AG04450 (cell line): ENCODE measurements around the gene ARIH2. TPM values are rescaled to one million over a fixed set of nuclear protein-coding genes. Genes with fewer than 3 reads are reported as not detected.

ENCODE experiments used
- CTCF ChIA-PET: fragments of 300-600, 350-600 bp; formaldehyde crosslinking; extraction: SDS; loops from one replicate; lab custom pipeline; 2022; ENCODE audit warnings: antibody characterized with exemption, inconsistent platforms; lab: Charles Lee
- POLR2A ChIA-PET: fragments of 350-600 bp; formaldehyde crosslinking; extraction: SDS; loops from one replicate; lab custom pipeline; 2021; ENCODE audit warnings: antibody characterized with exemption, inconsistent platforms; lab: Yijun Ruan, JAX
- DNase-seq: peaks from one replicate; pipeline ENCODE4 v3.0.0-alpha.2; 2011; ENCODE audit warnings: low read depth, low spot score
- H3K27ac ChIP-seq: one replicate; pipeline ENCODE4 v1.5.1; 2012; ENCODE audit warnings: low read depth, low read length, control low read depth
- H3K27me3 ChIP-seq: one replicate; pipeline ENCODE4 v1.6.0; 2012; ENCODE audit warnings: low read length; ENCODE audit not compliant: control insufficient read depth, insufficient read depth
- H3K4me3 ChIP-seq: 2 replicates; pipeline ENCODE4 v1.5.1; 2011; ENCODE audit warnings: mild to moderate bottlenecking, low read depth, low read length, control low read depth
- H3K9me3 ChIP-seq: 2 replicates; pipeline ENCODE4 v1.5.1; 2012; ENCODE audit warnings: low read length; ENCODE audit not compliant: control insufficient read depth, insufficient read depth
- CTCF ChIP-seq: IDR thresholded peaks from 2 replicates; pipeline ENCODE4 v1.5.1; 2011; ENCODE audit warnings: low read depth, low read length, control low read depth, inconsistent platforms
- polyA plus RNA-seq: library from polyadenylated mRNA; depleted of rRNA; stranded (reverse); fragments of >200 nt; gene quantifications from 2 replicates; pipeline ENCODE4 v1.2.3, GENCODE V29; 2011

The ARIH2 gene
- polyA plus RNA-seq, 1 experiment, result 77.5 TPM

DNA sequence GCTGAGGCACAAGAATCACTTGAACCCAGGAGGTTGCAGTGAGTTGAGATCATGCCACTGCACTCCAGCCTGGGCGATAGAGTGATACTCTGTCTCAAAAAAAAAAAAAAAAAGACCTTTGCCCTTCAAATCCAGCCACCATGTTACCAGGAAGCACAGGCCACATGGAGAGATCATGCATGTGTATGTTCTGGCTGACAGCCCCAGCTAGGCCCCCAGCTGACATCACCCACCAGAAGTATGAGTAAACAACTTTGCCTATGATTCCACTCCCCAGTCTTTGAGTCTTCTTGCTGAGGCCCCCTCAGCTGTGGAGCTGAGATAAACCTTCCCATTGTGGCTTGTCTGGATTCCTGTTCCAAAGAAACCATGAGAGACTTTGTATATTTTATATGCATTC lies 3.3 kb upstream of the ARIH2 start:
- no peak for DNase-seq
- Histone ChIP-seq H3K27me3 (no peaks in the 10 kb centered on the region), H3K27ac (no peak overlapping the region), H3K9me3 (no peaks in the 10 kb centered on the region; the same call in 1 of the 2 replicates), H3K4me3 (no peak overlapping the region)
- CTCF ChIA-PET, result no interaction called here
- POLR2A ChIA-PET, result no interaction called here
- TF ChIP-seq CTCF, result no peak

DNA sequence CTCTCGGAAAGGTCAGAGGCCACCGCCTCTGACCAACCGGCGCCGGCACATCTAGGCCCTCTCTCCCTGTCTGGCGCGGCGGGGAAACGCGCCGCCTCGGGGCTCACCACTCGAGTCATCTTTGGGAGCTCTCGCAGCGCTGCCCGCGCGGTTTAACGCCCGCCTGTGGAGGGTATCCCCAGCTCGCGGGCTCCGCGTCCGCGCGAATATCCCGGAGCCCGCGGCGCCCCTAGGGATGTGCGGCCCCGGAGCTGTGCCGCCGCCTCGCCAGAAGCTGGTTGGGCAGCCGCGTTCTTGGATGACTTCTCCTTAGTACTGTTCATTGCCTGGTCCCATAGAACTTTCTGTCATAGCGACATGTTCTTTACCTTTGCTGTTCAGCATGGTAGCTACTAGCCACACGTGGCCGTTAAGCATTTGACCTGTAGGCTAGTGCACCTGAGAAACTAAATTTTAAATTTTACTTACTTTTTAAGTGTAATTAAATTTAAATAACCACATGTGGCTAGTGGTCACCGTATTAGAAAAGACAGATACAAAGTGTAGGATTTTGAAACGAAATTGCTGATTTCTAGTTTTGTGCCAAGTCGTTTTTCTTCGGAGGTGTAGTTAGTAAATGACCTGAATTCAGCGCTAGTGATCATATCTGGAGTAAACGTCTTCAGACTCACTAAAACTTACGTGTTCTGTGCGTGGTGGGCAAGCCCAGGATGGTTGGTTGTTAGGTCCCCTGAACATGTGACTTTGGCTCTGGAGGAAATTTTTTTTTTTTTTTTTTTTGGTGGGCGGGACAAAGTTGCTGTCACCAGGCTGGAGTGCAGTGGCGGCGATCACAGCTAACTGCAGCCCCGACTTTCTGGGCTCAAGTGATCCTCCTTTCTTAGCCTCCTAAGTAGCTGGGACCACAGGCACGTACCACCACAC lies 835 bp downstream of the ARIH2 start:
- no peaks in the 10 kb centered on the region for H3K27me3 ChIP-seq

DNA sequence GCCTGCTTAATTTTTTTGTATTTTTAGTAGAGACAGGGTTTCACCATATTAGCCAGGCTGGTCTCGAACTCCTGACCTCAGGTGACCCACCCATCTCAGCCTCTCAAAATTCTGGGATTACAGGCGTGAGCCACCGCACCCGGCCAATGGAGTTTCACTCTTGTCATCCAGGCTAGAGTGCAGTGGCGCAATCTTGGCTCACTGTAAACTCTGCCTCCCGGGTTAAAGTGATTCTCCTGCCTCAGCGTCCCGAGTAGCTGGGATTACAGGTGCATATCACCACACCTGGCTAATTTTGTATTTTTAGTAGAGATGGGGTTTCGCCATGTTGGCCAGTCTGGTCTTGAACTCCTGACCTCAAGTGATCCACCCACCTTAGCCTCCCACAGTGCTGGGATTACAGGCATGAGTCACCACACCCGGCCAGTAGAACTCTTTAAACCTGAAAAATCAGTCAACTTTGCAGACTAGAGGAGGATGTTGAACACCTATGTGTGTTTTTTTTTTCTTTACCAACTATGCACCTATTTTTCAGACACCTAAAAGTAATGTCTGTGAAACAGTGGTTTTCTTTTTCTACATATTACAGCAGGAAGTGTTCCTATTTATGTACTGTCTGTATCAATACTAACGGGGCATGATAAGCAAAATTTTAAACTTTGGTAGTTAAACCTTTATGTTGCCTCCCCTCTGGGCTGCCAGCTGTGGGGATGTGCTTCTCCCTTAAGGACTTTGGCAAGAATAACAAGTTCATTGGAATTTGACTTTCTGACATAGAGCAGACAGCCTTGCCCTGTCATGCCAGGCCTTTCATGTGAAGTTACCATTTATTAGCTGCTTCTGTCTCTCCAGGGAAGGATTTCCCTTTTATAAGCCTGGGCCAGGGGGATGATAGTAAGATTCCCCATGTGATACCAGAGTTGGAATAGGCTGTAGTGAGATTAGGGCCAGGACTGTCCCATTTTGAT lies 8.1 kb downstream of the ARIH2 start:
- ChIA-PET POLR2A (interaction anchor here (1.7 kb wide), 1 partner anchor 8 kb away, joined by 4 read pairs; the partner anchor contains the start of gene ARIH2), CTCF (interaction anchor here (1.5 kb wide), 1 partner anchor 8 kb away, joined by 3 read pairs; the partner anchor contains the start of gene ARIH2)
- no peak for DNase-seq
- Histone ChIP-seq H3K27ac (no peak overlapping the region), H3K27me3 (no peaks in the 10 kb centered on the region), H3K9me3 (no peaks in the 10 kb centered on the region), H3K4me3 (no peak overlapping the region)
- TF ChIP-seq CTCF, result no peak

More for the DNA sequence above, 835 bp downstream of the ARIH2 start:
- peak overlapping the region; percentile 66 for H3K4me3 ChIP-seq
- CTCF ChIA-PET, result interaction anchor here (1.1 kb wide), 1 partner anchor 233 kb away, joined by 3 read pairs; the partner anchor contains the start of gene NCKIPSD
- DNase-seq, result no peak
- 0 out of 2 replicates have a peak, but pooled peaks have one; percentile 10 for TF ChIP-seq CTCF
- H3K9me3 ChIP-seq, result no peaks in the 10 kb centered on the region; the same call in 1 of the 2 replicates
- H3K27ac ChIP-seq, result peak overlapping the region; percentile 96
- POLR2A ChIA-PET, result interaction anchor here (0.6 to 1.5 kb wide), 8 partner anchors 8 to 1307 kb away, joined by 3 to 6 read pairs (median 4); partner anchors contain the start of genes PRKAR2A, QRICH1 and WDR6

- Histone ChIP-seq H3K27me3 (no peaks in the 10 kb centered on the region), H3K4me3 (no peak overlapping the region), H3K9me3 (no peaks in the 10 kb centered on the region), H3K27ac (no peak overlapping the region)
- no peak for TF ChIP-seq CTCF
- no peak for DNase-seq
- CTCF ChIA-PET, result interaction anchor here (1.4 to 1.5 kb wide), 2 partner anchors 10 to 188 kb away, joined by 3 read pairs; partner anchors contain the start of gene ARIH2
- POLR2A ChIA-PET, result interaction anchor here (1.7 kb wide), 1 partner anchor 10 kb away, joined by 4 read pairs; the partner anchor contains the start of gene ARIH2
Observed at GRCh38 chr3:48927928-48928327, 9.3 kb downstream of the ARIH2 start.
